GM15510 (cell line): ENCODE measurements around the gene SORBS1.

Source experiments
- POLR2A ChIP-seq: IDR thresholded peaks from 3 replicates; pipeline ENCODE4 v1.6.1; 2011; ENCODE audit warnings: borderline replicate concordance; ENCODE audit not compliant: insufficient read length; ENCODE audit errors: extremely low read depth

SORBS1 gene

DNA sequence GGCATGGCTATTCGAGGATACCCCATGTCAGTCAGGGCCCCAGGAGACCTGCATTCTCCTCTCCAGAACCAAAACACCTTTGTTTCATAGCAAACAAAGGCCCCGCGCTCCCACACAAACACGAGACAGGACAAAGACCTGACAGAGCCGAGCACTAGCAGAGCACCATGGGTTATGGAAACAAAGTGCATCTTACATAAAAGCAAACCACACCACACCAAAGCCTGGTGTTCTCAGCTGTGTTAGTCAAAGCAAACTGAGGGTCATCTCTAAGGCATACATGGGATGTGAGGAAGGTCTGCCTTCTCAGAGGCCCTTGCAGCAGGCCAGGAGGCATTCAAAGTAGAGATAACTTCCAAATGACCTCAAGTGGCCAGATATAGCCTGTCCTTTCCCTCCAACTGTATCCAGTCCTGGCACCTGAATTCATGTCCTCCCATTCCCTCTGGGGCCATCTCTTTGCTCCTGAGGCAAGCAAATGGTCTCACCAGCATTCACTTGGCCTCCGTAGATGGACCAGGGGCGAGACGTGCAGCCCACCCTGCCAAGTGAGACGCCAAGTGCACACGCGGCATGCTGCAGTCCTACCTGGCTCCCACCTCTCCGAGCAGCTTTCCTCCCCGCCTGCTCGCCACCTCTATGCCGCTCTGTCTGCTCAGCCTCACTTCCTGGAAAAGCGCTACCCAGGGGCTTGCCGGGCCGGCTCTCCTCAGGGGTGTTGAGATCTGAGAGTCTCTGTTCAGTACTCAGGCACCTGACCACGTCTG, 225.1 kb downstream of the SORBS1 start:
- TF ChIP-seq POLR2A, result no peak

DNA sequence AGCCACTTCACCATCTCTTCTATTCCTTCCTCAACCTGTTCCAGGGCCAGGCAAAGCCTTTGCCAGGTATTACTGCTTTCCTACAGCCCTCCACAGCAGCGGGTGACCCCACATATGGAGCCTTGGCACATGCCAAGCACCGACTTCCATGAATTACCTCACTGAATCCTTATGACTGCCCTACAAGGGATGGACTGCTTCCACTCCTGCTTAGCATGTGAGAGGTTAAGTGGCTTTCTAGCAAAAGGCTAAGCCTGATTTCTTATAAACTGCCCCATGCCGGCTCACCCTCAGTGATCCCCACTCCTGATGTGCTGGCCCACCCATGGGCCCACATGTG, 226.4 kb downstream of the SORBS1 start:
- TF ChIP-seq POLR2A, result no peak

GRCh38 chr10:95333997-95334804, 227.0 kb downstream of the SORBS1 start:
- no peak for TF ChIP-seq POLR2A

DNA sequence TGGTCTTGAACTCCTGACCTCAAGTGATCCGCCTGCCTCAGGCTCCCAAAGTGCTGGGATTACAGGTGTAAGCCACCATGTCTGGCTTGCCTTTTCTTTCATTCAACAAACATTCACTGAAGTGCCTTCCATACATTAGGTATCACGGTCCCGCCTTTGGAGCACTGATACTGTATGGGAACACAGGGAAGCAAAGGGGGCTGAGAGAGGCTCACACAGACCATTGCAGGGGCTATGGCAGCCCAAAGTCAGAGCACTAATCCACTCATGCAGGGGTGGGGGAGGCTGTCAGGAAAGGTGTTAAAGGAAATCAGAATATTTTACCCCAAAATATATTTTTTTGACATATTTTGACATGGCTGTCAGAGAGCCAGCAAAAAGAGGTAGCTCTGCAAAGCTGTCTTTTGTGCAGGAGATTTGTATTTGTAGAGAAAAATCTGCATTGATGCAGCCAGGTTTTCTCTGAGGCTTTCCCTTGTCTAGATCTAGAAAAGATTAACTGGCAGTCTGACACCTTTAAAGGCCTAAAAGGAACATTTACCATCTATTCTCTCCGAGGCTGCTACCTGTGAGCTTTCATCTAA, 228.4 kb downstream of the SORBS1 start:
- TF ChIP-seq POLR2A, result no peak

- TF ChIP-seq POLR2A, result no peak
Observed at GRCh38 chr10:95331596-95332130, 229.5 kb downstream of the SORBS1 start.

DNA sequence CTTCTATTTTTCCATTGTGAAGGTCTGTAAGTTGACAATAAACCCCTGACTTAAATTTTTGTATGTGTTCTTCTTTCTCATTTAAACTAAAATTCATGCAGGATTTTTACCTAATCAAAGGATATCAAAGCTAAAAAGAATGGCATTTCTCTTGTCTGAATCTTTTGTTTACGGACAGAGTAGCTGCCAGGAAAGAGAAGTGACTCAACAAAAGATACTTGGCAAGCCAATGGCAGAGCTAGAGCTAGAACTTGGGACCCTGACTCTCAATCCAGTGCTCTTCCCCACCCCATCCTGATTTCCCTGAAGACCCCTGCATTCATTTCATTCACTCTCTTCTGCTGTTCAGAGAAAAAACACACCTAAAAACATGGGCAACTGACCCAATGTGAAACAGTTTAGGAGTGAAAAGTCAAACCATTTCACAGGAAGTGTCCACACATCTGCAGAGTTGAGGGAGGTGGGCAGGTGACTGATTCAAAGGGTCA, 230.2 kb downstream of the SORBS1 start:
- no peak for TF ChIP-seq POLR2A

DNA sequence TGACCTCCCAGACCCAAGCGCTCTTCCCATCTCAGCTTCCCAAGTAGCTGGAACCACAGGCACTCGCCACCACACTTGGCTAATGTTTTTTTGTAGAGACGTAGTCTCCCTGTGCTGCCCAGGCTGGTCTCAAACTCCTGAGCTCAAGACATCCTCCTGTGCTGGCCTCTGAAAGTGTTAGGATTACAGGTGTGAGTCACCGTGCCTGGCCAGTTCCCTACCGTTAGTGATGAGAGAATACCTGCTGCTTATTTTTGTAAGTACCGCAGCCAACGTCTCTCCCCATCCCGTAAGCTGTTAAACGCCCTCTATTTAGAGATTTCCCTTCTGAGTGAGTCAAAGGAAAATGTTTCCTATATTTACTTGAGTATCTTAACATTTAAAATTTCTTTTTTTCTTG, 231.9 kb downstream of the SORBS1 start:
- TF ChIP-seq POLR2A, result no peak

DNA sequence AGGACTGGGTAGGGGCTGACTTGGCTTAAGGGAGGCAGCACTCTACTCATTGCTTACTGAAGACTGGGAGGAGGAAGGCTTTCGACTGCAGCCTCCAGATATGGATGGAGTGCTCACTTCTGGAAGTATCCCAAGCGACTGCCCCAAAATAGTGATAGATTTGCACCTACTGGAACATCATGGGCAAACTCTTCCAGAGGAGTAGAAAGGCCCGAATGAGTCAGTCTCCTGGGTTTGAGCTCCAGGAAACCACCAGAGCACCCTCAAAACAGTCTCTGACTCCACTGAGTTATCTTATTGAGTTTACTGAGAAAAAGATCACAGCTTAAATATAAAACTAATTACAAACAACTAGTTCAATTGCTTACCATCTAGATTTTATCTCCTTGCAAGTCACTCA, 233.2 kb downstream of the SORBS1 start:
- TF ChIP-seq POLR2A, result no peak

GRCh38 chr10:95327367-95327766, 233.8 kb downstream of the SORBS1 start:
- TF ChIP-seq POLR2A, result no peak

DNA sequence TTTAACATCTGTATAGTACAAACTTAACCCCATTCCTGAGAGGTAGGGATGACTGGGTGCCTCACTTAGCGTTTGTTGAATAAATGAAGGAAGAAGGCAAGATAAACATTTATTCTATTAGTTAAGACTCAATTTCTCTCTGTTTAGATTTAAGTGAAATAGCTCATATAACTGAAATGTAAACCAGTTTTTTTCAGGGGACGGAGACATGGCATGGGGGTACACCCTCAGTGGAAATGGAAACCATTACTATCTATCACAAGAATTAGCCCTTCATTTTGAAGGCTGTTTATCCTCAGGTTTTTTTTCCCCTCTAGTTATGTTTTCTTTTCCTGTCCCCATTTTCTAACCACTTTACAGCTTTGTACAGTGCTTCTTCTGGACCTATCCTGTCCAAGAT, 234.8 kb downstream of the SORBS1 start:
- TF ChIP-seq POLR2A, result no peak

- no peak for TF ChIP-seq POLR2A
Observed at GRCh38 chr10:95325863-95326262, 235.3 kb downstream of the SORBS1 start.

GRCh38 chr10:95324436-95325268, 236.5 kb downstream of the SORBS1 start:
- TF ChIP-seq POLR2A, result no peak

DNA sequence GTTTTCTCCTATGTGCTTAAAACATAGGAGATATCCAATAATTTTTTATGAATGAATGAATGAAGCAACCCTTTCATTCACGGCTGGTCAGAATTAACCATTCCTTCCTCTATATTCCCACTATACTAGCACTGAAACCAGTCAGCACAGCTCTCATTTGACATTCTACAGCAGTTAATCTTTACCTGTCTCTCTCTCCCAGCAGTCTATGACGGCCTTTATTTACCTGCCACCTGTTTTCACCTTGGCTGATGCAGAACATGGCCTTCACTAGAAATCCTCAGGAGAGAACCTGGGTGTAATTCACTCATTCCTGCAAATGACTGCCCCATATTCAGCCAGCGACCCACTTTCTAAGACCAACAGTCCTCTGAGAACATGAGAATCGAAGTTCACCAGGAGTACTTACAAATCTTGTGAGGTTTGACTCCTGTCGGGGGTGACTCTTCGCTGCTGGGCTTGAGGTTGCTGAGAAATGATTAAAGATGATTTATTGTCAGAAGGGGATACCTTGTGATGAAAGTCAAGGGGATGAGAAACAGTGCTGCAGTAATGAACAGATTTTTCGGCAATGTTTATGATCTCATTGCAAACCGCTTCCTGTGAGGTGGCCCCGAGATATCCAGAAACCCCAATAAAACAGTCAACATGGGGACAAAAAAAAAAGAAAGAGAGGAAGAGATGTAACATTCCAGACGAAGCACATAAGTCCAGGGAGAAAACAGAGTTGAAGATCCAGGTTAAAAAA, 239.4 kb downstream of the SORBS1 start:
- TF ChIP-seq POLR2A, result no peak

GRCh38 chr10:95319239-95319638, 241.9 kb downstream of the SORBS1 start:
- no peak for TF ChIP-seq POLR2A
